ENCODE results near the gene SNX15.

DNA sequence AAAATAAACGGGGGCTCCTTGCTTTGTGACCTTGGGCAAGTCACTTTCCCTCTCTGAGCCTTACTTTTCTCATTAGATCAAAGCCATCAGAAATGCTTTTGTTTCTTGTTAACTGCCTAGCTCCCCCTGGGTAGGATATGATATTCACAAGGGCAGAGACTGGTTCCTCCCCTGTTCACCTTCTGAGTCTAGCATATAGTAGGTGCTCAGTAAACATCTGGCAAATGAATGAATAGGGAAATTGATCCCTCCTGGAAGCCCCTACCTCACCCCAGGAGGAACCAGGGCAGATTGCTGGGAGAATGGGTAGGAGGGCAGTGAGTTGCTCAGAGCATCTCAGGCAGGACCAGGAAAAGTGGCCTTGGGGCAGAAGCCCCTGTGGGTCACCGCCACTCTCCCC is 7.2 kb downstream of the SNX15 start:
- TF ChIP-seq CTCF (IDR thresholded peaks at IDR 0.05; ENCODE audit: insufficient read depth, low read length) (no peak), GABPA (IDR thresholded peaks at IDR 0.05; ENCODE audit: low read depth) (no peak), POLR2AphosphoS5 (IDR thresholded peaks at IDR 0.05; ENCODE audit: low read depth) (no peak), REST (IDR thresholded peaks at IDR 0.05; ENCODE audit: insufficient replicate concordance, low read depth) (no peak), SPI1 (IDR thresholded peaks at IDR 0.05; ENCODE audit: borderline replicate concordance, low read depth) (no peak)

Data from HL-60 (cell line).